Upper lobe of left lung (tissue), 4 donors: ENCODE data around the gene KCNA1.

Source experiments
- POLR2A ChIP-seq, 4 donors: fragments of 450-650 bp; IDR thresholded peaks; one replicate each; pipeline ENCODE4 v1.5.1; 2016 to 2017; ENCODE audit warnings: antibody characterized with exemption in 4 of 4, mild to moderate bottlenecking in 2 of 4
- POLR2AphosphoS5 ChIP-seq, 2 donors: sonication (generic); formaldehyde crosslinking; IDR thresholded peaks; one replicate each; pipeline ENCODE4 v1.5.1; 2017; ENCODE audit warnings: antibody characterized with exemption in 2 of 2

- TF ChIP-seq POLR2A (IDR thresholded peaks at IDR 0.05) = no peak
- TF ChIP-seq POLR2AphosphoS5 (IDR thresholded peaks at IDR 0.05) = no peak
Measured at GRCh38 chr12:4956968-4957367, 47.3 kb downstream of the KCNA1 start.
